ENCODE data around the gene DOLPP1. TPM values are rescaled to one million over a fixed set of nuclear protein-coding genes. Genes with fewer than 3 reads are reported as not detected.
"Not testable (repeated sequence)": the region's sequence is repeated elsewhere in the genome, so short reads cannot be mapped to it uniquely, and the experiment has no call there.

The DOLPP1 gene
- total and polyA plus RNA-seq, 12 donors, result 3.1 to 8.1 (median 5.0) TPM

- not testable (repeated sequence) for DNase-seq, H3K27me3 ChIP-seq, H3K9me3 ChIP-seq
- Histone ChIP-seq H3K4me1 (peaks cover 8 to 34% (median 23%) of the 10 kb centered on the region in 9 donors), H3K4me3 (peak overlapping the region in 9 of 10 donors; percentile 71 to 99 (median 94)), H3K27ac (peak overlapping the region in 9 of 10 donors; percentile 54 to 90 (median 77)), H3K36me3 (peaks cover 0 to 10% (median 4%) of the 10 kb centered on the region in 9 donors)
- 45 to 46% methylated on average over 13 of the region's 13 CpGs for WGBS, 2 donors
- TF ChIP-seq CTCF (IDR thresholded peaks at IDR 0.05), result peak in 1 of 9 donors; percentile 6
- intact Hi-C loops (cut with DNase I), result loop anchor here in 2 of 10 donors (1.0 to 2.0 kb wide), 2 partner anchors 8 to 45 kb away; partner anchors contain the start of genes DOLPP1 (in 1 of the 2) and SH3GLB2 (in 1 of the 2)
- ATAC-seq, result peak in 7 of 8 donors; percentile 1 to 32 (median 10)
These were observed 45.1 kb upstream of the DOLPP1 start for GRCh38 chr9:129035838-129036237.

- Histone ChIP-seq H3K27me3 (no peaks in the 10 kb centered on the region), H3K27ac (peak within 1 kb of the TSS; percentile 57 to 91 (median 86)), H3K4me3 (peak within 1 kb of the TSS; percentile 71 to 99 (median 94)), H3K4me1 (peaks cover 8 to 34% (median 23%) of the 10 kb centered on the region in 9 donors), H3K36me3 (peaks cover 0 to 15% (median 5%) of the 10 kb centered on the region in 9 donors), H3K9me3 (no peaks in the 10 kb centered on the region)
- ATAC-seq (peak; percentile 96 to 99 (median 98)), DNase-seq (peak; percentile 95 to 99)
- WGBS, 2 donors, result 0% methylated on average over 46 to 49 of the region's 49 CpGs
- intact Hi-C loops (cut with DNase I), result loop anchor here in 2 of 10 donors (1.0 to 2.0 kb wide), 2 partner anchors 8 to 44 kb away; partner anchors contain the start of genes DOLPP1 (in 1 of the 2) and SH3GLB2 (in 1 of the 2)
- TF ChIP-seq CTCF (IDR thresholded peaks at IDR 0.05), result no peak
These were observed 44.5 kb upstream of the DOLPP1 start, which contains the start of gene MIGA2 for GRCh38 chr9:129036241-129036922. Gene MIGA2, plus strand, starts transcription at chr9:129036626. Its CDS starts 3,969 bp downstream, at chr9:129040595.

DNA sequence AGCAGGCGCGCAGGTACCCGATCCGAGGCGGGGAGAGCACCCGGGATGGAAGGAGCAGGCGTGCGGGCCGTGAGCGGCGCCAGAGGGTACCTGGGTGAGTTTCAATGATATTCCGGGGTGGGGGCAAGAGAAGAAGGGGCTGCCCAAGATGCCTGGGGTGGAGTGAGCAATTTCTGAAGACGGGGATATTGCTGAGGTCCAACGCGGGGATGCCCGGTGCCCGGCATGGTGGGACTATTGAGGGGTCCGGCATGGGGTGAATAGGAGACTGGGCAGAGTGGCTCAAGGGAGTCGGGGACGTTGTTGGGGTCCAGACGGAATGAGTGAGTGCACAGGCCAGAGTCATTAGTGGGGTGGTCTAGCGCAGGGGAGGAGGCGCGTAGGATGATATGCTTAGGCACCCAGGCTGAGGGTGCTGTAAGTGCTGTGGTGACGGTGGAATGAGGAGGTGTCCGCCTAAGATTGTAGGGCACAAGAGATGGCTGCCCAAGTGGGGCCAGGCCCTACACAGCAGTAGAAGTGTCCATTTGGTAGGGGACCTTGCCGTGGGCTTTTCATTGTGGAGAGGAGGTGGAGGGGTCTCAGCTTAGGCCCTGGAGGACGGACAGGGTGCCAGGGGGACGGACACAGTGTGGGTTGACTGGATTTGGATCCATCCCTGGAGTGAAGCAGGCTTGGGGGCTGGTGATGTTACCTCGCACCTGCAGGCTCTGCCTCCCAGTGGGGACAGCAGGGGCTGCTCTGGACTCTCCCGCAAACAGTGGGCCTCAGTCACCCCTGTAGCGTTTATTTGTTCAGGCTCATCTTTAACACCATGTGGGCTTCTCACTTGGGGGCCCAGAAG lies 43.8 kb upstream of the DOLPP1 start:
- DNase-seq (no peak), ATAC-seq (peak in 3 of 8 donors; percentile 1 to 24 (median 1))
- H3K9me3 ChIP-seq, result no peaks in the 10 kb centered on the region
- TF ChIP-seq CTCF (IDR thresholded peaks at IDR 0.05), result no peak
- H3K27me3 ChIP-seq, result no peaks in the 10 kb centered on the region
- WGBS, 2 donors, result 6 to 7% methylated on average over 32 of the region's 32 CpGs
- peaks cover 8 to 34% (median 23%) of the 10 kb centered on the region in 9 donors for H3K4me1 ChIP-seq
- peak overlapping the region; percentile 71 to 99 (median 94) for H3K4me3 ChIP-seq
- H3K36me3 ChIP-seq, result peaks cover 0 to 23% (median 13%) of the 10 kb centered on the region in 9 donors
- intact Hi-C loops (cut with DNase I), result loop anchor here in 2 of 10 donors (1.0 to 2.0 kb wide), 2 partner anchors 9 to 44 kb away; partner anchors contain the start of genes DOLPP1 (in 1 of the 2) and SH3GLB2 (in 1 of the 2)
- H3K27ac ChIP-seq, result peak overlapping the region; percentile 57 to 91 (median 86)

DNA sequence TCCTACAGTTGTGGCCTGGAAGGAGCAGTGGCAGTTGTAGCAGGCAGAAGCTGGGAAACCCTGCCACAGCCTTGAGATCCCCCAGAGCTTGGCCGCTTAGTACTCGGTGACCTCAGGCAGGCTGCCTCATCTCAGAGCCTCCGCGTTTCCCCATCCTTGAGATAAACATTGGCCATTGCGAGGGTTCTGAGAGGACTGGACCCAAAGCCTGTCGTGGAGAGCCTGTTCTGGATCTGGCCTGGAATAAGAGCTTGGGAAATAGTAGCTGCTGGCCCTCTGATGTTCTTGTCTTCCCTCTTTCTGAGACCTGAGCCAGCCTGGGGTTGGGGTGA lies 43.2 kb upstream of the DOLPP1 start:
- 15 to 21% methylated on average over 6 of the region's 6 CpGs for WGBS, 2 donors
- Histone ChIP-seq H3K9me3 (no peaks in the 10 kb centered on the region), H3K4me1 (peaks cover 8 to 34% (median 23%) of the 10 kb centered on the region in 9 donors), H3K27ac (peak overlapping the region in 9 of 10 donors; percentile 75 to 91 (median 86)), H3K4me3 (peak overlapping the region in 9 of 10 donors; percentile 8 to 99 (median 94)), H3K36me3 (peaks cover 0 to 29% (median 19%) of the 10 kb centered on the region in 9 donors), H3K27me3 (no peaks in the 10 kb centered on the region)
- ATAC-seq, result peak in 2 of 8 donors; percentile 3 to 13
- no peak for DNase-seq
- TF ChIP-seq CTCF (IDR thresholded peaks at IDR 0.05), result no peak
- intact Hi-C loops (cut with DNase I), result loop anchor here in 1 of 10 donors (2.0 kb wide), 1 partner anchor 43 kb away; the partner anchor contains the start of gene DOLPP1
